Measurements from ENCODE around the gene CADPS.

DNA sequence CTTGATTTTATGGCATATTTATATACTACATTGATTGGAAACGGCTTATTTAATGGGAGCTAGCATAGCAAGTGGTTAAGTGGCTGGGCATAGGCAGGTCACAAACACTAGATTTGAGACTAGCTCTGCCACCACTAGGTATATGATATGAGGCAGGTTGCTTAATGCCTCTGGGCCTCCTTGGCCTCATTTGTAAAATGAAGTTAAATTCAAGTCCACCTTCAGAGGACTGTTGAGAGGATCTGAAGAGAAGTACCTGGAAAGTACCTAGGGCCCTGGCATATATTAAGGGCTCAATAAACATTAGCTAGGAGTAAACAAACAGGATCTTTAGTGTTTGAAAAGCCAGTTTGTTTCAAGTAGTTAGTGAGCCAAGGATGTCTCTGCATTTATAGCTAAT is 335.5 kb downstream of the CADPS start:
- TF ChIP-seq, protein P1, sequence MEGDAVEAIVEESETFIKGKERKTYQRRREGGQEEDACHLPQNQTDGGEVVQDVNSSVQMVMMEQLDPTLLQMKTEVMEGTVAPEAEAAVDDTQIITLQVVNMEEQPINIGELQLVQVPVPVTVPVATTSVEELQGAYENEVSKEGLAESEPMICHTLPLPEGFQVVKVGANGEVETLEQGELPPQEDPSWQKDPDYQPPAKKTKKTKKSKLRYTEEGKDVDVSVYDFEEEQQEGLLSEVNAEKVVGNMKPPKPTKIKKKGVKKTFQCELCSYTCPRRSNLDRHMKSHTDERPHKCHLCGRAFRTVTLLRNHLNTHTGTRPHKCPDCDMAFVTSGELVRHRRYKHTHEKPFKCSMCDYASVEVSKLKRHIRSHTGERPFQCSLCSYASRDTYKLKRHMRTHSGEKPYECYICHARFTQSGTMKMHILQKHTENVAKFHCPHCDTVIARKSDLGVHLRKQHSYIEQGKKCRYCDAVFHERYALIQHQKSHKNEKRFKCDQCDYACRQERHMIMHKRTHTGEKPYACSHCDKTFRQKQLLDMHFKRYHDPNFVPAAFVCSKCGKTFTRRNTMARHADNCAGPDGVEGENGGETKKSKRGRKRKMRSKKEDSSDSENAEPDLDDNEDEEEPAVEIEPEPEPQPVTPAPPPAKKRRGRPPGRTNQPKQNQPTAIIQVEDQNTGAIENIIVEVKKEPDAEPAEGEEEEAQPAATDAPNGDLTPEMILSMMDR (IDR thresholded peaks at IDR 0.05): no peak
- TF ChIP-seq ZMAT4 (CRISPR knock-in tag; IDR thresholded peaks at IDR 0.05) (no peak), SOX15 (CRISPR knock-in tag; IDR thresholded peaks at IDR 0.05) (no peak), ATF6 (CRISPR knock-in tag; IDR thresholded peaks at IDR 0.05) (no peak), TP53 (CRISPR knock-in tag; IDR thresholded peaks at IDR 0.05) (no peak), CREB1 (CRISPR knock-in tag; IDR thresholded peaks at IDR 0.05) (no peak)
- TF ChIP-seq, protein P2, sequence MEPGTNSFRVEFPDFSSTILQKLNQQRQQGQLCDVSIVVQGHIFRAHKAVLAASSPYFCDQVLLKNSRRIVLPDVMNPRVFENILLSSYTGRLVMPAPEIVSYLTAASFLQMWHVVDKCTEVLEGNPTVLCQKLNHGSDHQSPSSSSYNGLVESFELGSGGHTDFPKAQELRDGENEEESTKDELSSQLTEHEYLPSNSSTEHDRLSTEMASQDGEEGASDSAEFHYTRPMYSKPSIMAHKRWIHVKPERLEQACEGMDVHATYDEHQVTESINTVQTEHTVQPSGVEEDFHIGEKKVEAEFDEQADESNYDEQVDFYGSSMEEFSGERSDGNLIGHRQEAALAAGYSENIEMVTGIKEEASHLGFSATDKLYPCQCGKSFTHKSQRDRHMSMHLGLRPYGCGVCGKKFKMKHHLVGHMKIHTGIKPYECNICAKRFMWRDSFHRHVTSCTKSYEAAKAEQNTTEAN (CRISPR knock-in tag; IDR thresholded peaks at IDR 0.05): no peak
